Cardiac atrium fibroblast (primary cell): ENCODE measurements around the gene NEURL4. TPM values are rescaled to one million over a fixed set of nuclear protein-coding genes. Genes with fewer than 3 reads are reported as not detected.

ENCODE experiments used
- total RNA-seq: library from RNA; depleted of rRNA; stranded (reverse); fragments of >200 nt; gene quantifications from 2 replicates; pipeline ENCODE4 v1.2.3, GENCODE V29; 2015

NEURL4 gene
- 10.8 and 15.7 TPM in 2 replicates for total RNA-seq

GRCh38 chr17:7328840-7329373, at the start of gene NEURL4:
Gene NEURL4, minus strand, starts transcription at chr17:7329335. Its CDS starts 23 bp downstream, at chr17:7329312.

GRCh38 chr17:7355053-7355452, 25.9 kb upstream of the NEURL4 start, which contains the start of gene TMEM95:
Gene TMEM95, plus strand, starts transcription at chr17:7355156. Its CDS starts 49 bp downstream, at chr17:7355205.

DNA sequence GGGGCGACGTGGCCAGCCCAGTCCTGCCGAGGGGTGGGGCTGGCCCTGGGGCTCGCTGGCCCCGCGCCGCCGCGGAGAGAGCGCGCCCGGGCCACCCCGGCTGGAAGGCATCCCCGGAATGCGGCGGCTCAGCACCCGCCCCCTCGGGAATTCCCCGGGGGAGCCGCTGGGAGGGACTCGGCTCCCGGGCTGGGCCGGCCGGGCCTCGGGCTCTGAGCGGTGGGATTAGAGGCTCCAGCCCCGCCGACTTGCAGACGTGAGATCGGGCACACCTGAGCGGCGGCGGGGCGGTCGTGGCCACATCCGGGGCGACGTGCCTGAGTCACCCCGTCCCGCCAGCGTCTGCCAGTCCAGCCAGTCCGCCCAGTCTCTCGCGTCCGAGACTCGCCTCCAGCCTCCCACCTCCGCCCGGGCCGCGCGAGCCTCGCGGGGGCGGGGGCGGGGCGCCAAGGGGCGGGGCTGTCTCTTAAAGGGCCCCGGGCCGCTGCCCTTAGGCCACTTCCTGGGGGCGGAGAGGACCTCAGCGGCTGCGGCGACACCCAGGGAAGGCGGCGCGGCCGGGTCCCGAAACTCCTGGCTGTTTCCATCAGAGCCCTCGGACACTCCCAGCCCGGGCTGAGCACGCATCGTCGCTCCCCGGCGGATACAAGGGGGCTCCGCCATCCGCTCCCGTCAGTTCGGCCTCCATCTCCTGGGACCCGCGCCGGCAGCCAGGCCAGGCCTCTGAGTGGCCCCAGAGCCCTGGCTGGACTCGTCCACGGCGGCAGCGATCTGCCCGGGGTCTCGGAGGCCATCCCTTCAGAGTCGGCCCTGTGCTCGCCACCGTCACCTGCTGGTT, 22.7 kb upstream of the NEURL4 start, which contains the start of gene KCTD11:
KCTD11 (plus strand) TSS at position 498 of the 838 bp plus-strand sequence.

GRCh38 chr17:7336240-7337175, 7.4 kb upstream of the NEURL4 start, which contains the start of gene ACAP1:
Gene ACAP1, plus strand, starts transcription at chr17:7336529. Its CDS starts 206 bp downstream, at chr17:7336735.

GRCh38 chr17:7314719-7315569, 14.2 kb downstream of the NEURL4 start, which contains the start of gene GPS2:
Gene GPS2, minus strand, starts transcription at chr17:7315360. Its CDS starts 308 bp downstream, at chr17:7315052.

GRCh38 chr17:7306911-7307685, 22.0 kb downstream of the NEURL4 start, which contains the start of gene EIF5A:
Gene EIF5A, plus strand, starts transcription at chr17:7307628. Its CDS starts 2,008 bp downstream, at chr17:7309636.

GRCh38 chr17:7294614-7295153, 34.5 kb downstream of the NEURL4 start, which contains the start of gene YBX2:
Gene YBX2, minus strand, starts transcription at chr17:7294639. Its CDS starts 139 bp downstream, at chr17:7294500.

GRCh38 chr17:7281074-7281952, 47.8 kb downstream of the NEURL4 start, which contains the start of gene SLC2A4:
Gene SLC2A4, plus strand, starts transcription at chr17:7281718. Its CDS starts 217 bp downstream, at chr17:7281935.

Other genes with a start within 250 kb of the NEURL4 start
- not detected in 2 replicates for gene CLEC10A, start 249.1 kb downstream of the NEURL4 start, total RNA-seq
- gene ASGR2, start 214.5 kb downstream of the NEURL4 start, total RNA-seq, result not detected in 2 replicates
- 0.18 and 1.1 TPM in 2 replicates for gene ASGR1, start 150.0 kb downstream of the NEURL4 start, total RNA-seq
- 17.3 and 17.7 TPM in 2 replicates for gene DLG4, start 109.5 kb downstream of the NEURL4 start, total RNA-seq
- 559 and 643 TPM in 2 replicates for gene ACADVL, start 109.4 kb downstream of the NEURL4 start, total RNA-seq
- gene DVL2, start 94.8 kb downstream of the NEURL4 start, total RNA-seq, result 33.4 and 33.9 TPM in 2 replicates
- gene PHF23, start 89.9 kb downstream of the NEURL4 start, total RNA-seq, result 41.3 and 81.2 TPM in 2 replicates
- gene GABARAP, start 86.9 kb downstream of the NEURL4 start, total RNA-seq, result 160 and 299 TPM in 2 replicates
- 65.3 and 66.3 TPM in 2 replicates for gene CTDNEP1, start 77.6 kb downstream of the NEURL4 start, total RNA-seq
- 22.5 and 28.7 TPM in 2 replicates for gene ELP5, start 77.1 kb downstream of the NEURL4 start, total RNA-seq
- 0.16 and 2.0 TPM in 2 replicates for gene CLDN7, start 66.9 kb downstream of the NEURL4 start, total RNA-seq
- gene SLC2A4, start 47.6 kb downstream of the NEURL4 start, total RNA-seq, result 0.18 TPM in 1 of 2 replicates, not detected in the other
- gene YBX2, start 34.7 kb downstream of the NEURL4 start, total RNA-seq, result not detected in 2 replicates
- 521 and 571 TPM in 2 replicates for gene EIF5A, start 21.7 kb downstream of the NEURL4 start, total RNA-seq
- 35.7 and 67.1 TPM in 2 replicates for gene GPS2, start 14.0 kb downstream of the NEURL4 start, total RNA-seq
- not detected in 2 replicates for gene ACAP1, start 7.2 kb upstream of the NEURL4 start, total RNA-seq
- gene KCTD11, start 22.8 kb upstream of the NEURL4 start, total RNA-seq, result 14.9 and 20.6 TPM in 2 replicates
- not detected in 2 replicates for gene TMEM95, start 25.8 kb upstream of the NEURL4 start, total RNA-seq
- under 0.01 and 0.18 TPM in 2 replicates for gene TNK1, start 51.8 kb upstream of the NEURL4 start, total RNA-seq
- gene PLSCR3, start 65.2 kb upstream of the NEURL4 start, total RNA-seq, result 62.9 and 82.3 TPM in 2 replicates
- gene TMEM256, start 74.8 kb upstream of the NEURL4 start, total RNA-seq, result 147 and 158 TPM in 2 replicates
- 7.8 and 12.5 TPM in 2 replicates for gene NLGN2, start 78.5 kb upstream of the NEURL4 start, total RNA-seq
- gene SPEM1, start 91.0 kb upstream of the NEURL4 start, total RNA-seq, result not detected in 2 replicates
- gene SPEM2, start 96.3 kb upstream of the NEURL4 start, total RNA-seq, result not detected in 2 replicates
- not detected in 2 replicates for gene SPEM3, start 99.5 kb upstream of the NEURL4 start, total RNA-seq
- gene TMEM102, start 106.1 kb upstream of the NEURL4 start, total RNA-seq, result 2.9 and 3.8 TPM in 2 replicates
- gene FGF11, start 110.2 kb upstream of the NEURL4 start, total RNA-seq, result 1.8 and 3.4 TPM in 2 replicates
- gene CHRNB1, start 115.7 kb upstream of the NEURL4 start, total RNA-seq, result 6.9 and 8.3 TPM in 2 replicates
- 20.4 and 27.2 TPM in 2 replicates for gene ZBTB4, start 150.3 kb upstream of the NEURL4 start, total RNA-seq
- not detected in 2 replicates for gene SLC35G6, start 152.1 kb upstream of the NEURL4 start, total RNA-seq
- 57.0 and 69.2 TPM in 2 replicates for gene POLR2A, start 155.0 kb upstream of the NEURL4 start, total RNA-seq
- gene TNFSF12, start 219.7 kb upstream of the NEURL4 start, total RNA-seq, result 39.2 and 40.1 TPM in 2 replicates
- 2.8 and 11.4 TPM in 2 replicates for gene TNFSF13, start 229.4 kb upstream of the NEURL4 start, total RNA-seq
- 42.2 and 62.5 TPM in 2 replicates for gene SENP3, start 232.6 kb upstream of the NEURL4 start, total RNA-seq